PC-9 (cell line): ENCODE results near the gene PCDHGB7. TPM values are rescaled to one million over a fixed set of nuclear protein-coding genes. Genes with fewer than 3 reads are reported as not detected.

ENCODE experiments used
- BruUV-seq: library from RNA; stranded (reverse); fragments of 400-500 nt; replicated peaks from 2 replicates; lab custom pipeline; 2021; lab: Mats Ljungman, UMichigan
- CTCF ChIA-PET: fragments of 300-600 bp; sonication (Branson Sonifier 250); formaldehyde crosslinking; loops from one replicate; lab custom pipeline; 2022; ENCODE audit warnings: antibody characterized with exemption; lab: Charles Lee
- POLR2A ChIA-PET: fragments of 300-600 bp; sonication (Branson Sonifier 250); formaldehyde crosslinking; loops from one replicate; lab custom pipeline; 2022; ENCODE audit warnings: antibody characterized with exemption; ENCODE audit not compliant: unreplicated experiment; lab: Charles Lee
- DNase-seq, 2 experiments: peaks; one replicate each; pipeline versions ENCODE4 v3.0.0 to v3.0.0-alpha.2; 2015 to 2022; ENCODE audit warnings: mixed read lengths in 1 of 2
- H2AFZ ChIP-seq: fragments of 200-600 bp; sonication (generic); 2 replicates; pipeline ENCODE4 v1.8.1; 2017; ENCODE audit warnings: antibody characterized with exemption
- H3F3A ChIP-seq: fragments of 200-600 bp; sonication (generic); 2 replicates; pipeline ENCODE4 v1.8.1; 2017; ENCODE audit warnings: antibody characterized with exemption, mild to moderate bottlenecking, low read depth; ENCODE audit not compliant: insufficient read depth
- H3K27ac ChIP-seq: fragments of 200-600 bp; sonication (generic); 2 replicates; pipeline ENCODE4 v1.6.1; 2016; ENCODE audit warnings: mixed run types
- H3K27me3 ChIP-seq: fragments of 200-600 bp; sonication (generic); 2 replicates; pipeline ENCODE4 v1.6.1; 2016; ENCODE audit warnings: low read depth, mixed run types; ENCODE audit not compliant: insufficient read depth
- H3K36me3 ChIP-seq: fragments of 200-600 bp; sonication (generic); 2 replicates; pipeline ENCODE4 v1.6.1; 2016; ENCODE audit warnings: low read depth, mixed run types
- H3K4me1 ChIP-seq: fragments of 200-600 bp; sonication (generic); replicated peaks from 2 replicates; pipeline ENCODE4 v1.6.1; 2016; ENCODE audit warnings: mixed run types; ENCODE audit not compliant: insufficient read depth
- H3K4me2 ChIP-seq: fragments of 200-600 bp; sonication (generic); 2 replicates; pipeline ENCODE4 v1.6.1; 2017; ENCODE audit warnings: mixed run types
- H3K4me3 ChIP-seq: fragments of 200-600 bp; sonication (generic); 2 replicates; pipeline ENCODE4 v1.6.1; 2016; ENCODE audit warnings: mixed run types
- H3K79me2 ChIP-seq: fragments of 200-600 bp; sonication (generic); 2 replicates; pipeline ENCODE4 v1.6.1; 2017; ENCODE audit warnings: low read depth, mixed run types
- H3K9me2 ChIP-seq: fragments of 200-600 bp; sonication (generic); 2 replicates; pipeline ENCODE4 v1.8.1; 2017; ENCODE audit warnings: mild to moderate bottlenecking; ENCODE audit not compliant: insufficient read depth
- H3K9me3 ChIP-seq: fragments of 200-600 bp; sonication (generic); 2 replicates; pipeline ENCODE4 v1.8.1; 2016; ENCODE audit warnings: low read depth; ENCODE audit not compliant: insufficient read depth
- H4K20me1 ChIP-seq: fragments of 200-600 bp; sonication (generic); 2 replicates; pipeline ENCODE4 v1.8.1; 2017; ENCODE audit not compliant: insufficient read depth
- CTCF ChIP-seq: fragments of 200-600 bp; sonication (generic); conservative IDR thresholded peaks from 2 replicates; pipeline ENCODE4 v1.6.1; 2017; ENCODE audit warnings: mixed run types, antibody characterized with exemption, mild to moderate bottlenecking, moderate library complexity
- EZH2 ChIP-seq: fragments of 200-600 bp; sonication (generic); IDR thresholded peaks from 2 replicates; pipeline ENCODE4 v1.8.0; 2017; ENCODE audit warnings: antibody characterized with exemption, low read depth
- intact Hi-C: fragments of 100-400 bp; cut with micrococcal nuclease; formaldehyde crosslinking; loops from one replicate; pipeline ENCODE4 v1.10.0; 2022; ENCODE audit not compliant: unreplicated experiment
- total RNA-seq: library from RNA; stranded (reverse); gene quantifications from 2 replicates; pipeline ENCODE4 v1.2.3, GENCODE V29; 2021

Gene PCDHGB7
- total RNA-seq, 1 experiment from 2014 or later = 0.17 TPM

DNA sequence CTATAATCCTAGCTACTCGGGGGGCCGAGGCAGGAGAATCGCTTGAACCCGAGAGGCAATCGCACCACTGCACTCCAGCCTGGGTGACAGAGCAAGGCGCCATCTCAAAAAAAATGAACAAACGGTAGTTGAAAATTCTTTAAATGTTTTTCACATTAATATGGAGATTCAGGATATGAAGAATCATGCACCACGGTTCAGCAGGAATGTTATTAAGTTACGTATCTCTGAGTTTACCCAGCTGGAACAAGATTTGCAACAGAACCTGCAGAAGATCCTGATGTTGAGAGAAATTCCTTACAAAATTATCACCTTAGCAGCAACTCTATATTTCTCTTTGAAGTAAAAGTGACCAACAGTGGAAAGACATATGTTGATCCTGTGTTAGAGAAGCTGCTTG is 22.9 kb downstream of the PCDHGB7 start:
- ChIA-PET CTCF (no interaction called here), POLR2A (no interaction called here)
- TF ChIP-seq CTCF (no peak), EZH2 (no peak)
- no peak overlapping the region for H3K4me3 ChIP-seq
- H3K9me3 ChIP-seq = no peaks in the 10 kb centered on the region
- no peaks in the 10 kb centered on the region for H3K9me2 ChIP-seq
- DNase-seq = no peak
- no peaks in the 10 kb centered on the region for H3K36me3 ChIP-seq
- no TSS peak for BruUV-seq
- H3K4me2 ChIP-seq = no peak overlapping the region
- H3F3A ChIP-seq = no peaks in the 10 kb centered on the region
- H3K79me2 ChIP-seq = no peaks in the 10 kb centered on the region
- H4K20me1 ChIP-seq = no peaks in the 10 kb centered on the region
- no peak overlapping the region for H3K27ac ChIP-seq
- no peak overlapping the region for H2AFZ ChIP-seq
- no peaks in the 10 kb centered on the region for H3K4me1 ChIP-seq
- intact Hi-C loops = no loop called here
- peaks cover 23% of the 10 kb centered on the region; the same call in 1 of the 2 replicates for H3K27me3 ChIP-seq

DNA sequence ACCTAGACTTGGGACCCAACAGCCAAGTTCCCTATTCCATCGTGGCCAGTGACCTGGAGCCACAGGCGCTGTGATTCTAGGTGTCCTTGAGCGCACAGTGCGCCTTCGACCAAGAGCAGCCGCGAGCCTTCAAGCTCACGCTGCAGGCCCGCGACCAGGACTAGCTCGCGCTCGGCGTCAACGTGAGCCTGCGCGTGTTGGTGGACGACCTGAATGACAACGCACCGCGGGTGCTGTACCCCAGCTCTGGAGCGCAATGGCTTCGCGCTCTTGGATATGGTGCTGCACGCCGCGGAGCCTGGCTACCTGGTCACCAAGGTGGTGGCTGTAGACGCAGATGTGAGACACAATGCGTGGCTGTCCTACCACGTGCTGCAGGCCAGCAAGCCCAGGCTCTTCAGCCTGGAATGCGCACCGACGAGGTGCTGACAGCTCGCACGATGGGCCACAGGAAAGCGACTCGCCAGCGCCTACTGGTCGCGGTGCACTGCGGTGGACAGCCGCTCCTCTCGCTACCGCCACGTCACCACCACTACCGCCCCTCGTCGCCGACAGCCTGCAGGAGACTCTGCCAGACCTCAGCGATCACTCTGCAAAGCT is 24.2 kb downstream of the PCDHGB7 start:
- H3K9me2 ChIP-seq = no peaks in the 10 kb centered on the region
- H3K4me3 ChIP-seq = no peak overlapping the region
- no peak overlapping the region for H2AFZ ChIP-seq
- DNase-seq = no peak
- H3K27me3 ChIP-seq = 0 out of 2 replicates have a peak, but pooled peaks cover 12% of the 10 kb centered on the region
- H3K36me3 ChIP-seq = no peaks in the 10 kb centered on the region
- no peak overlapping the region for H3K4me2 ChIP-seq
- H3K27ac ChIP-seq = no peak overlapping the region
- BruUV-seq = no TSS peak
- H3K4me1 ChIP-seq = no peaks in the 10 kb centered on the region
- intact Hi-C loops = no loop called here
- no peaks in the 10 kb centered on the region for H3K9me3 ChIP-seq
- TF ChIP-seq CTCF = no peak
- no peak for TF ChIP-seq EZH2
- POLR2A ChIA-PET = no interaction called here
- CTCF ChIA-PET = no interaction called here
- H3F3A ChIP-seq = no peaks in the 10 kb centered on the region
- H4K20me1 ChIP-seq = no peaks in the 10 kb centered on the region
- H3K79me2 ChIP-seq = no peaks in the 10 kb centered on the region

DNA sequence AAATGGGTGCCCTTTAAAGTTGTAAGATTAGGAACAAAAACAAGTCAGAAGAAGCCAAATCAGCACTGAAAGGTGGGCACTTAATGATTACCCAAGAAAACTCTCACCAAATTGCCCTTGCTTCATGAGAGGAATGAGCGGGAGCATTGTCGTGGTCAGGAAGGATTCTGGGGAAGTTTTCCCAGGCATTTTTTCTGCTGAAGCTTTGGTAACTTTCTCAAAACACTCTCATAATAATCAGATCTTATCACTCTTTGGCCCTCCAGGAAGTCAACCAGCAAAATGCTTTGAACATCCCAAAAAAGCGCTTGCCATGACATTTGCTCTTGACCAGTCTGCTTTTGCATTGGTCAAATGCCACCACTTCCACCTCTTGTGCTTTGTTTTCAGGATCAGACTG is 47.9 kb downstream of the PCDHGB7 start:
- TF ChIP-seq CTCF = no peak
- TF ChIP-seq EZH2 = no peak
- H3K9me3 ChIP-seq = no peaks in the 10 kb centered on the region
- no TSS peak for BruUV-seq
- no peaks in the 10 kb centered on the region for H3K79me2 ChIP-seq
- no peaks in the 10 kb centered on the region for H3K4me1 ChIP-seq
- H3K36me3 ChIP-seq = no peaks in the 10 kb centered on the region
- no peak overlapping the region for H3K4me3 ChIP-seq
- intact Hi-C loops = no loop called here
- H4K20me1 ChIP-seq = no peaks in the 10 kb centered on the region
- CTCF ChIA-PET = interaction anchor here (1.1 kb wide), 1 partner anchor 13 kb away, joined by 5 read pairs; no protein-coding TSS in a partner anchor
- no peak for DNase-seq
- H3K27me3 ChIP-seq = no peaks in the 10 kb centered on the region
- H3K4me2 ChIP-seq = no peak overlapping the region
- H3K9me2 ChIP-seq = no peaks in the 10 kb centered on the region
- no peak overlapping the region for H3K27ac ChIP-seq
- POLR2A ChIA-PET = no interaction called here
- no peaks in the 10 kb centered on the region for H3F3A ChIP-seq
- no peak overlapping the region for H2AFZ ChIP-seq

Other genes with a start within 250 kb of the PCDHGB7 start
- gene PCDHB7, start 245.0 kb upstream of the PCDHGB7 start, total RNA-seq = not detected in 2 replicates
- not detected in 2 replicates for gene PCDHB8, start 239.9 kb upstream of the PCDHGB7 start, total RNA-seq
- gene PCDHB16, start 235.3 kb upstream of the PCDHGB7 start, total RNA-seq = not detected in 2 replicates
- not detected in 2 replicates for gene PCDHB9, start 230.5 kb upstream of the PCDHGB7 start, total RNA-seq
- not detected in 2 replicates for gene PCDHB10, start 225.3 kb upstream of the PCDHGB7 start, total RNA-seq
- not detected in 2 replicates for gene PCDHB11, start 218.1 kb upstream of the PCDHGB7 start, total RNA-seq
- gene PCDHB12, start 209.0 kb upstream of the PCDHGB7 start, total RNA-seq = not detected in 2 replicates
- gene PCDHB13, start 203.8 kb upstream of the PCDHGB7 start, total RNA-seq = not detected in 2 replicates
- gene PCDHB14, start 194.3 kb upstream of the PCDHGB7 start, total RNA-seq = 0.07 TPM in 1 of 2 replicates, not detected in the other
- not detected in 2 replicates for gene PCDHB15, start 172.3 kb upstream of the PCDHGB7 start, total RNA-seq
- 0.33 and 0.55 TPM in 2 replicates for gene SLC25A2, start 113.6 kb upstream of the PCDHGB7 start, total RNA-seq
- gene TAF7, start 96.9 kb upstream of the PCDHGB7 start, total RNA-seq = 56.1 and 57.6 TPM in 2 replicates
- 0.07 TPM in 1 of 2 replicates, not detected in the other for gene PCDHGA1, start 87.2 kb upstream of the PCDHGB7 start, total RNA-seq
- gene PCDHGA2, start 78.9 kb upstream of the PCDHGB7 start, total RNA-seq = 0.11 and 0.13 TPM in 2 replicates
- not detected in 2 replicates for gene PCDHGA3, start 73.8 kb upstream of the PCDHGB7 start, total RNA-seq
- not detected in 2 replicates for gene PCDHGB1, start 67.6 kb upstream of the PCDHGB7 start, total RNA-seq
- not detected in 2 replicates for gene PCDHGA4, start 62.7 kb upstream of the PCDHGB7 start, total RNA-seq
- 0.28 and 0.33 TPM in 2 replicates for gene PCDHGB2, start 57.7 kb upstream of the PCDHGB7 start, total RNA-seq
- 0.13 and 0.20 TPM in 2 replicates for gene PCDHGA5, start 53.5 kb upstream of the PCDHGB7 start, total RNA-seq
- not detected in 2 replicates for gene PCDHGB3, start 47.4 kb upstream of the PCDHGB7 start, total RNA-seq
- 0.17 TPM in 1 of 2 replicates, not detected in the other for gene PCDHGA6, start 43.8 kb upstream of the PCDHGB7 start, total RNA-seq
- gene PCDHGA7, start 34.9 kb upstream of the PCDHGB7 start, total RNA-seq = not detected in 2 replicates
- gene PCDHGB4, start 30.0 kb upstream of the PCDHGB7 start, total RNA-seq = not detected in 2 replicates
- gene PCDHGA8, start 25.0 kb upstream of the PCDHGB7 start, total RNA-seq = not detected in 2 replicates
- gene PCDHGB5, start 19.7 kb upstream of the PCDHGB7 start, total RNA-seq = not detected in 2 replicates
- not detected in 2 replicates for gene PCDHGA9, start 14.9 kb upstream of the PCDHGB7 start, total RNA-seq
- not detected in 2 replicates for gene PCDHGB6, start 9.7 kb upstream of the PCDHGB7 start, total RNA-seq
- gene PCDHGA10, start 4.7 kb upstream of the PCDHGB7 start, total RNA-seq = 0.13 and 0.15 TPM in 2 replicates
- gene PCDHGA11, start 3.4 kb downstream of the PCDHGB7 start, total RNA-seq = 0.18 and 0.22 TPM in 2 replicates
- not detected in 2 replicates for gene PCDHGA12, start 12.8 kb downstream of the PCDHGB7 start, total RNA-seq
- gene PCDHGC3, start 58.3 kb downstream of the PCDHGB7 start, total RNA-seq = 0.50 and 0.53 TPM in 2 replicates
- not detected in 2 replicates for gene PCDHGC4, start 67.4 kb downstream of the PCDHGB7 start, total RNA-seq
- not detected in 2 replicates for gene PCDHGC5, start 71.4 kb downstream of the PCDHGB7 start, total RNA-seq
- 148 and 157 TPM in 2 replicates for gene DIAPH1, start 201.3 kb downstream of the PCDHGB7 start, total RNA-seq
- gene HDAC3, start 219.2 kb downstream of the PCDHGB7 start, total RNA-seq = 76.0 and 87.0 TPM in 2 replicates
- 3.3 and 5.0 TPM in 2 replicates for gene RELL2, start 219.3 kb downstream of the PCDHGB7 start, total RNA-seq
- gene FCHSD1, start 233.7 kb downstream of the PCDHGB7 start, total RNA-seq = 36.4 and 36.6 TPM in 2 replicates